ENCODE results near the gene LMF1.

DNA sequence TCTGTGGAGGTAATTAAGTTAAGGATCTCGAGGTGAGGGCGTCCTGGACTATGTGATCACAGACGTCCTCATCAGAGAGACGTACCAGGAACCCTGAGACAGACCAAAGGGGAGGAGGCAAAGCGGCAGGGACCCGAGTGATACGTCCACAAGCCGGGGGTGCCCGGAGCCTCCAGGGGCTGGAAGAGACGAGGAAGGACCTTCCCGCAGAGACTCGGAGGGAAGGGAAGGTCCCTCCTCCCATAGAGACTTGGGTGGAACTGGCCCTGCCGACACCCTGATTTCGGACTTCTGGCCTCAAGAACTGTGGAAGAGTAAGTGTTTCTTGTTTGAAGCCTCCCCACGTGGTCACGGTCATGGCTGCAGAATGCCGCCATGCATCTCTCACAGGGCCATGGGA, 30.8 kb downstream of the LMF1 start:
- TF ChIP-seq POLR2A (IDR thresholded peaks at IDR 0.05; ENCODE audit: extremely low read depth, insufficient read length) (no peak), MAX (IDR thresholded peaks at IDR 0.05; ENCODE audit: low read depth, low read length) (no peak), MYC (IDR thresholded peaks at IDR 0.05; ENCODE audit: low read depth, low read length) (no peak)
- TF ChIP-seq, protein P1, sequence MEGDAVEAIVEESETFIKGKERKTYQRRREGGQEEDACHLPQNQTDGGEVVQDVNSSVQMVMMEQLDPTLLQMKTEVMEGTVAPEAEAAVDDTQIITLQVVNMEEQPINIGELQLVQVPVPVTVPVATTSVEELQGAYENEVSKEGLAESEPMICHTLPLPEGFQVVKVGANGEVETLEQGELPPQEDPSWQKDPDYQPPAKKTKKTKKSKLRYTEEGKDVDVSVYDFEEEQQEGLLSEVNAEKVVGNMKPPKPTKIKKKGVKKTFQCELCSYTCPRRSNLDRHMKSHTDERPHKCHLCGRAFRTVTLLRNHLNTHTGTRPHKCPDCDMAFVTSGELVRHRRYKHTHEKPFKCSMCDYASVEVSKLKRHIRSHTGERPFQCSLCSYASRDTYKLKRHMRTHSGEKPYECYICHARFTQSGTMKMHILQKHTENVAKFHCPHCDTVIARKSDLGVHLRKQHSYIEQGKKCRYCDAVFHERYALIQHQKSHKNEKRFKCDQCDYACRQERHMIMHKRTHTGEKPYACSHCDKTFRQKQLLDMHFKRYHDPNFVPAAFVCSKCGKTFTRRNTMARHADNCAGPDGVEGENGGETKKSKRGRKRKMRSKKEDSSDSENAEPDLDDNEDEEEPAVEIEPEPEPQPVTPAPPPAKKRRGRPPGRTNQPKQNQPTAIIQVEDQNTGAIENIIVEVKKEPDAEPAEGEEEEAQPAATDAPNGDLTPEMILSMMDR (IDR thresholded peaks at IDR 0.05; ENCODE audit: low read depth, low read length), result no peak
